HepG2 (cell line): ENCODE data around the gene ANG.

ENCODE experiments used
- MTA1 ChIP-seq: sonication (generic); formaldehyde crosslinking; IDR thresholded peaks from 2 replicates; pipeline ENCODE4 v1.4.0; 2020; ENCODE audit warnings: missing genetic modification reagents, mild to moderate bottlenecking, borderline replicate concordance
- ZSCAN12 ChIP-seq: sonication (generic); formaldehyde crosslinking; IDR thresholded peaks from 2 replicates; pipeline ENCODE4 v1.9.0; 2021; ENCODE audit warnings: mild to moderate bottlenecking, missing genetic modification reagents

GRCh38 chr14:20675669-20676068, 12.9 kb upstream of the ANG start:
- TF ChIP-seq MTA1 (CRISPR knock-in tag) = no peak
- TF ChIP-seq ZSCAN12 (CRISPR knock-in tag) = no peak
